ENCODE measurements around the gene C12orf75.

- no peak for TF ChIP-seq CTCF (conservative IDR thresholded peaks at IDR 0.05)
- TF ChIP-seq EZH2 (IDR thresholded peaks at IDR 0.05; ENCODE audit: low read depth) = no peak
These were observed 33.4 kb downstream of the C12orf75 start for GRCh38 chr12:105363890-105364289.
